GM19328 (cell line): ENCODE measurements around the gene VPS52.
A peak's percentile ranks its signal among the peaks of the same experiment; 100 is the strongest.

ENCODE experiments used
- ATAC-seq: cut with Tn5 transposase; IDR thresholded peaks from one replicate; pipeline ENCODE4 v1.9.1; 2021; ENCODE audit warnings: mild to moderate bottlenecking, moderate library complexity; ENCODE audit not compliant: unreplicated experiment

The VPS52 gene, protein sequence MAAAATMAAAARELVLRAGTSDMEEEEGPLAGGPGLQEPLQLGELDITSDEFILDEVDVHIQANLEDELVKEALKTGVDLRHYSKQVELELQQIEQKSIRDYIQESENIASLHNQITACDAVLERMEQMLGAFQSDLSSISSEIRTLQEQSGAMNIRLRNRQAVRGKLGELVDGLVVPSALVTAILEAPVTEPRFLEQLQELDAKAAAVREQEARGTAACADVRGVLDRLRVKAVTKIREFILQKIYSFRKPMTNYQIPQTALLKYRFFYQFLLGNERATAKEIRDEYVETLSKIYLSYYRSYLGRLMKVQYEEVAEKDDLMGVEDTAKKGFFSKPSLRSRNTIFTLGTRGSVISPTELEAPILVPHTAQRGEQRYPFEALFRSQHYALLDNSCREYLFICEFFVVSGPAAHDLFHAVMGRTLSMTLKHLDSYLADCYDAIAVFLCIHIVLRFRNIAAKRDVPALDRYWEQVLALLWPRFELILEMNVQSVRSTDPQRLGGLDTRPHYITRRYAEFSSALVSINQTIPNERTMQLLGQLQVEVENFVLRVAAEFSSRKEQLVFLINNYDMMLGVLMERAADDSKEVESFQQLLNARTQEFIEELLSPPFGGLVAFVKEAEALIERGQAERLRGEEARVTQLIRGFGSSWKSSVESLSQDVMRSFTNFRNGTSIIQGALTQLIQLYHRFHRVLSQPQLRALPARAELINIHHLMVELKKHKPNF

DNA sequence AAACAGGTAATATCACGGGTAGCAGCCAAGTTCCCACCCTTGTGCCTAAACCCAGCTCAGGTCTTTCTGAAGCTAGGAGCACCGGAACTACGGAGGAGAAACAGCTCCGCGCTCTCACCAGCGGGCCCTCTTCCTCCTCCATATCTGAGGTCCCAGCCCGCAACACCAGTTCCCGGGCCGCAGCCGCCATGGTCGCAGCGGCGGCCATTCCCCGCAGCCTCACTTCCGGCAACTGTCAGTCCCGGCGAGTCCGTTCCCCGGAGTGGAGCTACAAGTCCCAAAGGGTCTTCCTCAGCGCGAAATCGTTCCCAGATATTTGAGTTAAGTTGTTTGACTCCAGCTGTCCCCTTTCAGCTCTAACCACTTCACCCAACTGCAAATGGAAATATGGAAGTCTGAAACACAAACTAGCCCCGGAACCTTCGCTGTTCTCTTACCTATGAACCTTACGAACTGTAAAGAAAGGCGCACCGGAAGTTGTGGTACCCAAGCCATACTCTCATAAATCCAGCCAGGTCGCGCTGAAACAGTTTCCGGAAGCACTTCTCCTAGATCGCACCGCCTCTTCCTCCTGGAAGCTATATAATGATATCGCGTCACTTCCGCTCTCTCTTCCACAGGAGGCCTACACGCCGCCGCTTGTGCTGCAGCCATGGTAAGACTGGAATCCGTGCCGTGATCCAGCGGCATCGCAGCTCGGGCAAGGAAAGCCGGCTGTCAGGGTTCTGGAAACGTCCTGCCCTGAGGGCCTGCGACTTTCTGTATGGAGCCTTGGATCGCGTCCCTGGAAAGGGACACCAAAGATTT lies at the start of gene VPS52, which contains the start of gene RPS18:
VPS52 (minus strand) TSS at position 409 of the 807 bp plus-strand sequence; CDS start at position 208, 201 bp downstream.
RPS18 (plus strand) TSS at position 608 of the 807 bp plus-strand sequence; CDS start at position 653, 45 bp downstream.
- ATAC-seq: peak; percentile 77

DNA sequence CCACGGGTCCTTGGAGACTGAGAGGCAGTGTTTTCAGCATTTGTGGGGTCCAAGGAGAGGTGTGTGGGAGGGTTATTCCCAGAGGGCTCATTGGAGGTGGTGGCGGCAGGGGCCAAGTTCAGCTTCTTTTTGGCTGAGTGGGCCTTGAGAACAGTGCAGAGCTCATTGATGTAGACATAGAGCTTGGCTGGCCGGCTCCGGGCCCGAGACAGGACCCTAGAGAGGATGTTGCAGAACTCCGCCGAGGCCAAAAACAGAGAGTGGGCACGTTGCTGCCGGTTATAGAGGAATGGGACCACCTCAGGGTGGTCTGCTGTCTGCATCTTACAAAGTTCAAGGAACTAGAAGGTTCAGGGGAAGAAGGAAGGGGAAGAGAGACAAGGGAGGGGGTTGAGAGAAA lies 49.6 kb upstream of the VPS52 start:
- ATAC-seq: no peak

DNA sequence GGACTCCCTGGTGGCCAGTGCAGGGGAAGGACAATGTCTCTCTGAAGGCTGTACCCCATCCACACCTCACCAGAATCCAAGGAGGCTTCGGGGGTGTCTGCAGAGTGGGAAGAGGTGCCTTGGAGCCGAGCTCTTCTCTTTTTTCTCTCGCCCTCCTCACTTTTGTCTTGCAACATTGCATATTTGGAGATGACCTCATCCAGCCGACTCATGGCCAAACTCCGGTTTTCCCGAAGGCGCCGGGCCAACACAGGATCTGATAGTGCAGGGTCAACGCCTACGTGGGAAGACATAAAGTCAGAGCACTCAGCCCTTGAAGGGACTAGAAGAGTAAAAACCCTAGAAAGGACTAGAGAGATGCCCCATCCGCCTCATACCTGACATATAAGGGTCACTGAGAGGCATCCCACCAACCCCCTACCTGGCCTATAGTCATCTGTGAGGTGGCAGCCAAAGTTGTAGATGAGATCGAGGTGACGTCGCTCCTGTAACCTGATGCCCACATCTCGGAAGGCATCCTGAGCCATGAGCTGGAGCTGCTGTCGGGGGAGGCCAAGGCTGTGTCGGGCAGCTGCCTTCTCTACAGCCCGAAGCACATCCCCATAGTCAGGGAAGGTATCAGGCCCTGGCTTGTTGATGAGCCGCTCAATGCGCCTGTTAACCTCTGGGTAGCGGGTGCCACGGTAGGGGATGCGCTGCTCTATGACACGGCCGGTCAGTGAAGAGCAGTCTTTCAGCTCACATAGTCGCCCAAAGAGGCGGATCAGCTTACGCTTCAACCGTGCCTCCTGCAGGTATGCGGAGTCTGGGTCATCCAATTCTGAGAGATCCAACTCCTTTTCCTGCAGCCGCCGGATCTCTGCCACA lies 48.9 kb upstream of the VPS52 start:
- ATAC-seq: no peak

DNA sequence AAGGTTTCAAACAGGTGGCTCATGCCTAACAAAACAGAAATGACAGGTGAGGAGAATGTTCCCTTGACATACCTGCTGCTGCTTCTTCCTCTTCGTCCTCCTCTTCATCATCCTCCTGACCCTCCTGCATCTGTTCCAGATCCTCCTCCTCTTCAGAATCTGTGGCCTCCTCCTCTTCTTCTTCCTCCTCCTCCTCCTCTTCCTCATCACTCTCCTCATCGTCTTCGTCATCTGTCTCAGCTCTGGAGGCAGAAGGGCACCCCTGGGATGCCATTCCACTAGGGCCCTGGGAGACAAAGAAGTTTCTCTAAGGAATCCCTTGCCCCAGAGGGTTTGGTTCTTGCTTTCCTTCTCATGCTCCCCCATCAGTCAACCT lies 48.3 kb upstream of the VPS52 start:
- no peak for ATAC-seq

DNA sequence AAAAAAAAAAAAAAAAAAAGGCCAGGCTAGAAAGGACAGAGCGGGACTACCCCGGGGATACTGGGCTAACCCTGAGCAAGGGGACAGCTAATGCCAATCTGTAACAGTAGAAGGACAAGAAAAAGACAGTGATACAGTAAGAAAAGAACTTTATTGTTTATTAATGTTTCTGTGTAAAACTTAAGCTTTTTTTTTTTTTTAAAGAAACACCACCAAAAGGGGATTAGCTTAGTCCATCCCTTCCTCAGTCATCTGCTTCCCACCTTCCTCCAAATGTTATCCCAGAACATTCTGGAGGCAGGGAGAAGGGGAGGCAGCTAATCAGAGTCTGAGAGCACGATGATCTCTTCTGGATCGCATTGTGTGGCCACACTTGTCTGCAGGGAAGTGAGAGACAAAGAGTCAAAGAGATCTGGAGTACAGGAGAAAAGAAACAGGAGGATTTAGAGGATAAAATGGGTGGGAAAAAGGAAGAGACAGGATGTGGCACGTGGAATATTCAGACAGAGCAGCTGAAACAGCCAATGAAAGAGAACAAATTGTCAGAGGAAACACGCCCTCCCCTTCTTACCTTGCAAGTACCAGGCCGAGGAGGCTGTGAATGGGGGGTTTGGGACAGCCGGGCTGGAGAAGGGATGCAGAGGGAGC lies 46.9 kb upstream of the VPS52 start:
- ATAC-seq: no peak

DNA sequence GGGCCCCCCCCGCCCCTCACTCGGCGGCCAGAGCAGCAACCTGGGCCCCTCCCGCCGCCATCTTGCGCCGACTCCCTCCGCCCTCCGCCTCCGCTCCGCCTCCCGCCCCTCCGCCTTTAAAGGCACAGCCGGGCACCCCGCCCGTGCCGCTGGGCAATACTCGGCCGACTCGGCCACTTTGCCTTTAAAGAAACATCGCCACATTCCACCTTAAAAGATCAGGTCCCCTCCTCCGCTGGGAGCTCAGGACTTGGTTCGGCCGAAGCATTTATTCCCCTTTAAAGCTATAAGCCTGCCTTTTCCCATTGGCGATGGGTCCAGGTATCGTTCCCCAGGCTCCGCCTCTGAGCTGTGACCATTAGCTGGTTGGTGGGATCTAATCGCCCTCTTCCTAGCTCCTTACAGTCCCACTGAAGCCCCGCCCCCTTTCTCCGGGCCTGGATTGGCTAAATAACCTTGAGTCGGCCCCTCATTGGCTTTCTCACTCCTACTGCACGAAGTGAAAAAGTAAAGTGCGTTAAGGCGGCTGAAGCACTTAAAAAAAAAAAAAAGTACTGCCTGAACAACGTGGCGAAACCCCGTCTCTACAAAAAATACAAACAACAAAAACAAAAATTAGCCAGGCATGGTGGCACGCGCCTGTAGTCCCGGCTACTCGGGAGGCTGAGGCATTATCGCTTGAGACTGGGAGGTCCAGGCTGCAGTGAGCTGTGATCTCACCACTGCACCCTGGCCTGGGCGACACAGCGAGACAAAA lies 46.2 kb upstream of the VPS52 start, which contains the start of gene ZBTB22:
ZBTB22 (minus strand) TSS at position 76 of the 757 bp plus-strand sequence. CDS start 828 bp downstream, outside the sequence.
- ATAC-seq: peak; percentile 50

DNA sequence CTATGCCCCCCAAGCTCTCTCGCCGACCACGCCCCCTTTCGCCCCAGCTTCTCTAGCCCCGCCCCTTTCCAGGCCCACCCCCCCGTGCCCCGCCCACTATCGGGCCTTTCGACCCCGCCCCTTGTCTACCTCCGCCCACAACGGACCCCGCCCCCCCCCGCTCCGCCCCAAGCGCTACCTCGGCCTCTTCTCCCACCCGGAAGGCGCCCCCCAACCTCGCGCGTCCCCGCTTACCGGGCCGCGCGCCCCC lies 45.7 kb upstream of the VPS52 start:
- no peak for ATAC-seq

DNA sequence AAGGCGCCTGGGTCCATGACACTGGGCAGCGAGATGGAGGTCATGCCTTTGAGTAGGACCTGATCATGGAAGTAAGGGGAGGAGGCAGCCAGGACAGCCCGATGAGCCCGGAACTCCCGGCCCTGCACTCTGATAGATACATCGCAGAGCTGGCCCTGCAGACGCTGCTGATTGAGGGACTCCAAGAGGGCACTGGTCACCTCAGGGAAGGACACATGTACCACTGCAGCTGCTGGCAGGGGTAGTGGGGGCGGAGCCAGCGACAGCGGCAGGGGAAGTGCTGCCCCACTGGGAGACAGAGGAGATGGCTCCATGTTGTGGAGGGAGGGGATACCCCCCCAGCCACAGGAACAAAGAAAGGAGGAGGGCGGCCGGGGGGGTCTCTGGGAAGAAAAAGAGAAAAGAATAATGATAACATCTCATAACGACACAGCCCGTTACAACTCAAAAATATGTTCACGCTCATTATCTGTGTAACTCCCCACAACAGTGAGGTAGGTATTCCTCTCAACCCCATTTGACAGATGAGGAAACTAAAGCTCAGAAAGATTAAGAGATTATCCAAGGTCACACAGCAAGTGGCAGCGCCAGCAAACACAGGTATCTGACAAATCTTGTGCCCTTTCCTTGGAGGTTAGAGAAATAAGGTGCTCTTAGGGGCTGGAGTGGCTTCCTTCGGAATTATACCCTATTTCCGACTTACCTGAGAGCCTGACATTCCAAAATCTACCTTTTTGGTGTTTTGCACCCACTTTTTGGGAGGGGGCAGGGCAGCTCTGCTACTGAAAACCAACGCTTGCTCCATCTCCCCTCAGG lies 45.1 kb upstream of the VPS52 start:
- ATAC-seq: no peak

DNA sequence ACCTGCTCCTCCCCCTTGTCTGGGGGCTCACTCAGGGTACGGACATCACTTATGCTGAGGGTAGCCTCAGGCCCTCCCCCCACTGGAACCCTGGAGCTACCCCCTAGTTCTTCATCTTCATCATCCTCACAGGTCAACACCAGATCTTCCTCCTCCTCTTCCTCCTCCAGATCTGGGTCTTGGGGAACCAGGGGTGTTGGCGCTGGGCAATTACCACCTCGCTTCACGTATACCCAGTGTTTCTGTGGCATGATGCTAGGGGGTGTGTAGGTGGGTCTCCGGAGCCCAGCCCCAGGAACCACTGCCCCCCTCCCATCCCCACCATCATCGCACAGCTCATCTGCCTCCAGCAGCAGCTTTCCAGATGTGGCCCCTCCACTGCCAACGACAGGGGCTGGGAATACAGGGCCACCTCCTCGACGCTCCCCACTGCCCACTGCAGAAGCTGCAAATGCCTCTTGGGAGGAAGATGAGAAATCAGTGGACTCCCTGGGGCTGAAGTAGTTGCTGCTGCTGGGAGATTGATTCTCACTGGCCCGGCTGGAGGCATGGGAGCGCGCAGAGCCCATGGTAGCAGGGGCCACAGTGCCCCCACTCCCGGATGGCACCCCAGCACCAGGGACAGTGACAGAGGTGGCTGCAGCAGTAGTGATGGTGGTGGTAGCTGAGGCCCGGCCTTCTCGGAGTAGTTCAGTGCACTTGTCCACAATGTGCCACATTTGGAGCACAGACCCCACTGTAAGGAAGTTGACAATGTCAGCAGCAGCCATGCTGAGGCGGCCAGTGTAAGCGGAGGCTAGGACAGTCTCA lies 44.3 kb upstream of the VPS52 start:
- ATAC-seq: no peak

DNA sequence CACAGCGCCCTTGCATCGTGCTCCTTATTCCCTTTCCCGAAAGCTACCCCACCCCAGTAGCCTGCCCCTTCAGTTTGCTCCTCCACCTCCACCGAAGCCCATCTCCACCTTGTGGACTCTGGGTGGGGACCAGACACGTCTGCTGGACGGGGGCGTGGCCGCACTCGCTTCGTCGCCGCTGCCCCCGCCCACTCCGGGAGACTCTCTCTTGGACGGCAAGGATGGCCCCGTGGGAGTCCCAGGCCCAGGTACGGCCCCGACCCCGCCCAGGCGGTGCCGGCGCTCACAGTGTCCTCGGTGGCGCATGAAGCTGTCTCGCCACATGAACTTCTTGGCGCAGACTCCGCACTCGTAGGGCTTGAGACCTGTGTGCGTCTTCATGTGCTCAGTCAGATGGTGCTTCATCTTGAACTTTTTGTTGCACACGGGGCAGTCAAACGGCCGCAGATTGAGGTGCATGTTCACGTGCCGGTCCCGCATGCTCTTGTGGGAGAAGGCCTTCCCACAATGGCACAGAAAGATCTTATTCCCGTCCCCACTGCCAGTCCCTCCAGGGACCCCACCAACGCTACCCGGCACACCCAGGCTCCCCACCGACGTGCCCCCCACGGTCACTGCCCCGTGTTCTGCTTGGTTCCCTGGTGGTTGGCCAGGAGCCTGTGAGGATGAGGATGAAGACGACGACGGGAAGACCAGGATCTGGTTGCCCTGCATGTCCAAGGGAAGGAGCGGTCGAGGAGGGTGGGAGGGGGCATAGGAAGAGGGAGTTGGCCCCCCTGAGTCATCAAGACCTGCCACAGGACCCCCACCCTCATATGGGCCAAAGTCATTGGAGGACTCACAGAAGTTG lies 43.5 kb upstream of the VPS52 start:
- ATAC-seq: no peak

DNA sequence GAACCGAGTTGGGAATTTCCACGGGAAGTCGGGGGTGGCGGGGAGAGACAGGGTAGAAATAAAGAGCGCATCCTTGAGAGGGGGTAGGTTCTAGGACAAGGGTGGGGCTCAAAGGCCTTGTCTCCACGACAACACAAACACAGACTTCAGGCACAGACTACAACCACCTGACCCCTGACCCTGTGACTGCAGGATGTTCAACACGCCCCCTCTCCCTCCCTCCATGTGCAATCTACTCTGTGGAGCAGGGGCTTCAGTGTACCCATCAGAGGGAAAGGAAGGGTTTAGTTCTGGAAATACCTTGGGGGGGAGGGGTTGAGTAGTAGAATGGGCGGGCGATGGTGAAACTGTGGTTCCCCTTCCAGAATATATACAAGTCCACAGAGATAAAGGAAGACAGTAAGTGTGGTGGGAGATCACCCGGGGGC lies 42.9 kb upstream of the VPS52 start:
- ATAC-seq: no peak

DNA sequence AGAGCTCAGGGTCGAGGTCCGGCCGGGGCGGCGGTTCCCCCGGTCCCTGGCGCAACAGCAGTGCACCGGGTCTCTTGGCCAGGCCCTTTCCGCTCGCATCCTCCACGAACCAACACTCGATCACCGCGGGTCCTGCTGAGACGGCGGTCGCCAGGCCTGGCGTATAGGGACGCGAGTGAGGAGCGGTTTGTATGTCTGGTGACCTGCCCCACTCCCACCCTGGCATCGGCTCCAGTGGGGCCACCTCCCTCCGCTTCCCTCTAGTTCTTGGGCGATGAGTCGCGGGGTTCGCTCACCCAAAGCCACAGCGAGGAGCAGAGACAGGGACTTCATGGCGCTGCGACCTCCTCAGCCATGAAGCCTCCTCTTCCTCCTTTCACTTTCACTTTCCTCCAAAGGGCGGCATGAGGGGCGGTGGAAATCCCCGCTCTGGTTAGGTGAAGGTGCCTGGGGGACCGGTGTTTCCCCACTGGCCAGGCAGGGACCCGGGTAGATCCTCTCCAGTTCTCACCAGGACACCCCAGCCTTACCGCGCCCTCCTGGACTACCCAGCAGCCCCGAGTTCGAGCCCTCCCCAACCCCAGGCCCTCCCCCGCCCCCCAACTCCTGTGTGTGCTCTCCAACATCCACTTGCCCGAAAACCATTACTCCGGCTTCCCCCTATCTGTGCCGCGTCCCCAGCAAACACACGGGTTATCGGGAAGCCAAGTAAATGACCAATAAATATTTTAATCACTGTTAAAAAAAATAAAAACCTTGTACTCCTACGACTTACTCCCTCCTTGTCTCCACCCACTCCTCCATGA lies 42.2 kb upstream of the VPS52 start, which contains the start of gene TAPBP:
TAPBP (minus strand) TSS at position 370 of the 806 bp plus-strand sequence; CDS start at position 333, 37 bp downstream.
- ATAC-seq: peak; percentile 31

DNA sequence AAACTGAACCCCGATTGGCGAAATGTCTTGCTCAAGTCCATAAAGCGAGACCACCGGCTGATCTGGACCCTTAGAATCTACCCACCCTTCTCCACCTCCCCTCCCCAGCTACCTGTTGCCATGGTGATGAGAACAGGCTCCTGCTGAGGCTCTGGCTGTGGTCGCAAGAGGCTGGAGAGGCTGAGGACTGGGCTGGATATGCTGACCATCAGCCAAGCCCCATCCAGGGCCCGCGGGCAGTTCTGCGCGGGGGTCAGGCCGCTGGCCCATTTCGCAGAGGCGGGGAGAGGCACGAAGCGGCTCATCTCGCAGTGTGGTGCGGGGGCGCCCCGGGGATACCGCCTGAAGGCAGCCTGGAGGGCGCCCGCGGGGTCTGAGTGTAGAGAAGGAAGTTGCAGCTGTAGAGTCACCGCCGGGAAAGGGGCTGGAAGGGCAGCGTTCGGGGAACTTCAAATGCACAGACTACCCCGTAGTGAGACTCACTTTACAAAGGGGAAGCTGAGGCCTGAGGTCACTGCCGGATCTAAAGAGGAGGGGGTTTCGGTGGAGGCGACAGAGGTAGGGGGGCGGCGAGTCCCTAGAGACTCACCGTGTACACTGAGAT lies 41.5 kb upstream of the VPS52 start:
- no peak for ATAC-seq

DNA sequence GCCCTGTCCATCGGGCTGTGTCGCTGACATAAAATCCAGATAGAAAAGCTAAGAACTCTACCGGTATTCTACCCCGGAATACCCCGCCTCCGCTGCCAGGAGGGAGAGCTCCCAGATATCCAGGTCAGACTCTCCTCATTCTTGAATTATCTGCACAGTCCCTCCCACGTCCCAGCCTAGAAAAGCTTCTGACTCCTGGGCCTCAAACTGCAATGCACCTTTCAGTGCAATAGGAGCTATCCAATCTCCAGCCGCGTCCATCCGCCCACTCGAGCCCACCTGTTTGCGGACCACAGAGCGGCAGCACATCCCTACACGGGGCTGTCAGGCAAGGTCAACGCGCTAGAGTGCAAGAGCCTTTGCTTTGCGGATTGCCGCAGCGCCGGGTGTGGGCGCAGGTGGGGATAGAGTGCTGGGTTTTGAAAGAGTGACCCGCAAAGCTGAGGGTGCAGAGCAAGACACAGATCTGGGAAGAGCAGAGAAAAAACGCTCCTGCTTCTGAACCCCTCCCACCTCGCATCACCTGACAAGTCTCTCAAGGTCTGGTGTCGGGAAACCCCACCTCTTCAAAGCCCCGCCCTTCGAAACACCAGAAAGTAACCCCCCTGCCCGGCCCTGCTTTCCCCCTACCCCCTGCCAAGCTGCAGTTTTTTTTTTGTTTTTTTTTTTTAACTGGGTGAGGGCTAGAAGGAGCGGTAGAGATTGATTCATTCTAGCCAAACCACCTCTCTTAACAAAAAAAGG lies 40.9 kb upstream of the VPS52 start:
- ATAC-seq: no peak

DNA sequence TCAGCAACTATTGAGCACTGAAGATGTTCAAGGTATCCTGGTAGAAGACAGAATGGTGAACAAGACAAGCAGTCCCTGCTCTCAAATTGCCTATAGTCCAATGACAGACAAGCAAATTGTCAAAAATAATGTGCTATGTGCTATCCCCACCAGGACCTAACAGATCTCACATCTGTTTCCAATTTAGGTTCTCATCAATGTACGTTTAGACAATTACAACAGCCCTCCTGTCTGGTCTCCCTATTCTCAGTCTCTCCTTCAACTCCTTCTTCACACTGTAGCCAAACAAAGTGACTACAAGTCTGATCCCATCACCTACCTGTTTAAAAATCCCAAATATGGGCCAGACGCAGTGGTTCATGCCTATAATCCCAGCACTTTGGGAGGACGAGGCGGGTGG lies 34.7 kb upstream of the VPS52 start:
- ATAC-seq: no peak
